IPS-15b (cell line): ENCODE data around the gene C16orf95.

Experiments used
- H3K27me3 ChIP-seq: one replicate; pipeline ENCODE4 v1.6.1; 2013; ENCODE audit warnings: low read length; ENCODE audit not compliant: control insufficient read depth, insufficient read depth
- H3K36me3 ChIP-seq: one replicate; pipeline ENCODE4 v1.6.1; 2013; ENCODE audit warnings: low read length; ENCODE audit not compliant: control insufficient read depth, insufficient read depth
- H3K4me1 ChIP-seq: one replicate; pipeline ENCODE4 v1.6.1; 2013; ENCODE audit warnings: mild to moderate bottlenecking, low read length; ENCODE audit not compliant: control insufficient read depth, insufficient read depth
- H3K4me3 ChIP-seq: one replicate; pipeline ENCODE4 v1.5.1; 2013; ENCODE audit warnings: low read depth, low read length
- H3K9ac ChIP-seq: one replicate; pipeline ENCODE4 v1.6.1; 2013; ENCODE audit warnings: low read depth, mild to moderate bottlenecking, low read length
- H3K9me3 ChIP-seq: one replicate; pipeline ENCODE4 v1.6.1; 2013; ENCODE audit warnings: mild to moderate bottlenecking, low read length; ENCODE audit not compliant: control insufficient read depth, insufficient read depth

Gene C16orf95

DNA sequence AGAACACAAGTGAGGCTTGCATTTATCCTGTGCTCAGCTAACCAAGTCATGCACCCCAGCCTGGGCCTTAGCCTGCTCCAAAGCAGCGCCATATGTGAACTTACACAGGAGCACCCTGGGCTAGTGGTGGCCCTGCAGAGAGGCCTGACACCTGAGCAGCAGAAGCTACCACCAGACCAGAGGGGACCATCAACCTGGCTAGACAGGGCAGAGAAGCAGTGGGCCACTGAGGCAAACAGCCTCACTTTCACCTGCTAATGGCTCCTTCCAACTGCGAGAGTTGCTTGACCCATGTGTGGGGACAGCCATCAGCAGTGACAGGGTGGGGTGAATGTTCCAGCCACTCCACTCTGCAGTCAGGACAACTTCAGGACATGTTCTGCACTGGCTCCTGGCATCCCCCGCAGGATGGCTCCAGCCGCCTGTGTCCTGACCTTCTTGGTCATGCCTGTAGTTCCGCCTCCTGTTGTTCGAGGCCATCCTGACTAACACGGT is 2.9 kb upstream of the C16orf95 start:
- no peaks in the 10 kb centered on the region for H3K9me3 ChIP-seq
- no peak overlapping the region for H3K9ac ChIP-seq
- peaks cover 3% of the 10 kb centered on the region for H3K4me1 ChIP-seq
- no peaks in the 10 kb centered on the region for H3K36me3 ChIP-seq
- no peak overlapping the region for H3K4me3 ChIP-seq
- H3K27me3 ChIP-seq = no peaks in the 10 kb centered on the region

DNA sequence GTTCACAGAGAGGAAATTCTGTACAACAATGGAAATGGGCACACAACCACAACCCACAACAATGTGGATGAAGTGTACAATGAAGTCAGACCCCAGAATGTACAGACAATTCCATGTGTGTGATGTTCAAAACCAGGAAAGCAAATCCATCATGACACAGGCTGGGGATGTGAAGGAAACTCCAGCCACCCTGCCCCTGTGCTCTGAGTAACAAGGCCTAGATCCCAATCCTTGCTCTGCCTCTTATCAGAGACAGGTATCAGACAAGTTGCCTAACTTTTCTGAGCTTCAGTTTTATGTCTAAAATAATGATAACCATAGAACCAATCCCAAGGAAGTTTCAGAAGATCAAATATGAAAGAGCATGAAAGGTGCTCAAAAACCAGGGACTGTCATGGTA is 1.8 kb upstream of the C16orf95 start:
- Histone ChIP-seq H3K36me3 (no peaks in the 10 kb centered on the region), H3K4me3 (no peak overlapping the region), H3K9ac (no peak overlapping the region), H3K9me3 (no peaks in the 10 kb centered on the region), H3K27me3 (no peaks in the 10 kb centered on the region), H3K4me1 (peaks cover 3% of the 10 kb centered on the region)

- Histone ChIP-seq H3K9ac (peak overlapping the region; percentile 97), H3K9me3 (no peaks in the 10 kb centered on the region), H3K36me3 (no peaks in the 10 kb centered on the region), H3K4me3 (peak overlapping the region; percentile 70), H3K27me3 (no peaks in the 10 kb centered on the region), H3K4me1 (peaks cover 3% of the 10 kb centered on the region)
Measured at GRCh38 chr16:87317750-87318644, 805 bp upstream of the C16orf95 start.

GRCh38 chr16:87316450-87316922 is 706 bp downstream of the C16orf95 start:
- Histone ChIP-seq H3K9ac (no peak overlapping the region), H3K27me3 (no peaks in the 10 kb centered on the region), H3K9me3 (no peaks in the 10 kb centered on the region), H3K4me3 (peak overlapping the region; percentile 70), H3K36me3 (no peaks in the 10 kb centered on the region), H3K4me1 (peaks cover 3% of the 10 kb centered on the region)

GRCh38 chr16:87314990-87315420 is 2.2 kb downstream of the C16orf95 start:
- Histone ChIP-seq H3K27me3 (no peaks in the 10 kb centered on the region), H3K4me1 (peaks cover 3% of the 10 kb centered on the region), H3K4me3 (no peak overlapping the region), H3K36me3 (no peaks in the 10 kb centered on the region), H3K9ac (no peak overlapping the region), H3K9me3 (no peaks in the 10 kb centered on the region)

DNA sequence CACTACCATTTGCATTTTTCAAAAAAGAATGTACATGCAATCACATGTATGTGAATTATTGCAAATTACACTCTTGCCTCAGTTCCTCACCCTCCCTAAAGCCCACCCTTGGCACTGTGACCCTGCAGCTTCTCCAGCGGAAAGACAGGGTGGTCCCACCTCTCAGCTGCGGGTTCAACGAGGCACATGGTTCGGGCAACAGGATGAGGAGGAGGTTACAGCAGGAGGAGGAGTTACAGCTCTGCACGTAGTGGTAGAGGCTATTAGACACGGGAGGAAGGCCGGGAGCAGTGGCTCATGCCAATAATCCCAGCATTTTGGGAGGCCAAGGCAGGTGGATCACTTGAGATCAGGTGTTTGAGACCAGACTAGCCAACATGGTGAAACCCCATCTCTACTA is 5.2 kb downstream of the C16orf95 start:
- Histone ChIP-seq H3K4me3 (no peak overlapping the region), H3K4me1 (peaks cover 3% of the 10 kb centered on the region), H3K27me3 (no peaks in the 10 kb centered on the region), H3K36me3 (no peaks in the 10 kb centered on the region), H3K9ac (no peak overlapping the region), H3K9me3 (no peaks in the 10 kb centered on the region)

DNA sequence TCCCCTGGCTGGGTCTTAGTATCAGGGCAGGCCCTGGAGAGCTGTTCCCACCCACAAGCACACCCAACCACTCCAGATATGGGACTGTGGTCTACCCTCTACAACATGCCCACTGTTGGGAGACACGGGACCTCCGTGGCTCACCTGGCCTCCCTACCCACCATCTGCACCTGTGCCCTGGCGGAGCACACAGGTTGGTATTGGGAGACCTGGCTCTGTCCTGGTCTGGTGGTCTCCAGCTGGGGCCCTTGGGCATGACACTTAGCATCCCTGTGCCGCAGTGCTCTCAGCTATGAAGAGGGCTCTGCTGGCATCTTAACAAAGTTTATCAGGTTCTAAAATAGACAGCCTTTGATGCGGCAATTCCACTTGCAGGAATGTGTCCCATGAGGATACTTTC is 5.8 kb downstream of the C16orf95 start:
- H3K4me3 ChIP-seq = no peak overlapping the region
- H3K27me3 ChIP-seq = no peaks in the 10 kb centered on the region
- no peak overlapping the region for H3K9ac ChIP-seq
- H3K36me3 ChIP-seq = no peaks in the 10 kb centered on the region
- H3K9me3 ChIP-seq = no peaks in the 10 kb centered on the region
- H3K4me1 ChIP-seq = peaks cover 3% of the 10 kb centered on the region

GRCh38 chr16:87310610-87311009 is 6.6 kb downstream of the C16orf95 start:
- Histone ChIP-seq H3K36me3 (no peaks in the 10 kb centered on the region), H3K9me3 (no peaks in the 10 kb centered on the region), H3K4me3 (no peak overlapping the region), H3K4me1 (peaks cover 4% of the 10 kb centered on the region), H3K9ac (no peak overlapping the region), H3K27me3 (no peaks in the 10 kb centered on the region)

GRCh38 chr16:87309620-87310525 is 7.3 kb downstream of the C16orf95 start:
- Histone ChIP-seq H3K4me1 (peaks cover 2% of the 10 kb centered on the region), H3K4me3 (no peak overlapping the region), H3K9me3 (no peaks in the 10 kb centered on the region), H3K9ac (no peak overlapping the region), H3K27me3 (no peaks in the 10 kb centered on the region), H3K36me3 (no peaks in the 10 kb centered on the region)

DNA sequence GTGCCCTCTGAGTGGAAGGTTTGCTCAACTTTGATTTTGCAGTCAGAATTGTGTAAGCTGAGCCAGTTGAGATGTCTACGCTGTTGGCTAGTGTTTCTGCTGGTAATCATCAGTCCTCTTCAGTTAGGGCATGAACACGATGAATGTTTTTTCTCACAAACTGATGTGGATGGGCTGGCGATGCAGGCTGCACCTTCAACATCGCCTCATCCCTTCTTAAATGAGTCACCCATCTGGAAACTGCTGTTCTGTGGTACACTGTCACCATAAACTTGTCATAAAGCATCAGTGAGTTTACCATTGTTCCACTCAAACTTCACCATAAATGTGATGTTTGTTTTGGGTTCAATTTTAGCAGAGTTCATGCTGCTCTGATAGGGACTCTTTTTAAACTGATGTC is 8.4 kb downstream of the C16orf95 start:
- Histone ChIP-seq H3K9ac (no peak overlapping the region), H3K27me3 (no peaks in the 10 kb centered on the region), H3K9me3 (no peaks in the 10 kb centered on the region), H3K4me1 (peaks cover 2% of the 10 kb centered on the region), H3K4me3 (no peak overlapping the region), H3K36me3 (no peaks in the 10 kb centered on the region)

GRCh38 chr16:87306516-87306915 is 10.7 kb downstream of the C16orf95 start:
- Histone ChIP-seq H3K9me3 (no peaks in the 10 kb centered on the region), H3K4me1 (peaks cover 2% of the 10 kb centered on the region), H3K9ac (no peak overlapping the region), H3K27me3 (no peaks in the 10 kb centered on the region), H3K4me3 (no peak overlapping the region), H3K36me3 (no peaks in the 10 kb centered on the region)
